ENCODE data around the gene RTL5. TPM values are rescaled to one million over a fixed set of nuclear protein-coding genes. Genes with fewer than 3 reads are reported as not detected.
"Not testable (repeated sequence)": the region's sequence is repeated elsewhere in the genome, so short reads cannot be mapped to it uniquely, and the experiment has no call there.

RTL5 gene
- total RNA-seq (10 to 100 TPM in 5 of 7 donors, 1 to 10 TPM in 2; 3.6 to 17.6 (median 14.4) TPM), polyA plus RNA-seq (10 to 100 TPM in 1 of 2 donors, 1 to 10 TPM in 1; 6.4 to 16.2 TPM)
- long read RNA-seq, donor 1, full-length matches to known transcripts: 7 of 7 reads
- long read RNA-seq, donor 1, partial matches to known transcripts: 0 of 7 reads
- long read RNA-seq, donor 1, other reads (novel, unspliced or antisense): 0 of 7 reads
- long read RNA-seq, donor 2, full-length matches to known transcripts: 4 of 4 reads
- long read RNA-seq, donor 2, partial matches to known transcripts: 0 of 4 reads
- long read RNA-seq, donor 2, other reads (novel, unspliced or antisense): 0 of 4 reads
- long read RNA-seq, donor 3, full-length matches to known transcripts: 11 of 11 reads
- long read RNA-seq, donor 3, partial matches to known transcripts: 0 of 11 reads
- long read RNA-seq, donor 3, other reads (novel, unspliced or antisense): 0 of 11 reads

- 20 to 31% (median 28%) methylated on average over 57 to 106 of the region's 106 CpGs for WGBS, 3 donors
- H3K36me3 ChIP-seq: no peaks in the 10 kb centered on the region
- no peaks in the 10 kb centered on the region for H3K9me3 ChIP-seq
- peak within 1 kb of the TSS; percentile 48 for H3K4me3 ChIP-seq
- no peaks in the 10 kb centered on the region for H3K27me3 ChIP-seq
- DNase-seq: peak; percentile 81 to 91 (median 86)
- intact Hi-C loops (cut with DNase I): no loop called here
- TF ChIP-seq CTCF (IDR thresholded peaks at IDR 0.05): peak in 1 of 3 donors; percentile 10
- TF ChIP-seq POLR2A (IDR thresholded peaks at IDR 0.05): peak; percentile 33
- TF ChIP-seq EP300 (IDR thresholded peaks at IDR 0.05): no peak
- H3K4me1 ChIP-seq (ENCODE audit: insufficient read depth): no peaks in the 10 kb centered on the region
- peak within 1 kb of the TSS in 1 of 2 donors; percentile 48 for H3K27ac ChIP-seq
Measured at GRCh38 chrX:72131317-72132294, at the start of gene RTL5. RTL5 (minus strand) TSS chrX:72131915.

GRCh38 chrX:72180539-72180938 is 48.8 kb upstream of the RTL5 start:
- Histone ChIP-seq H3K4me3 (no peak overlapping the region), H3K27me3 (no peaks in the 10 kb centered on the region), H3K9me3 (no peaks in the 10 kb centered on the region), H3K4me1 (ENCODE audit: insufficient read depth) (peaks cover 4% of the 10 kb centered on the region), H3K36me3 (no peaks in the 10 kb centered on the region), H3K27ac (peak overlapping the region in 1 of 2 donors; percentile 71)
- 31 to 47% (median 40%) methylated on average over 1 of the region's 1 CpG for WGBS, 3 donors
- intact Hi-C loops (cut with DNase I): no loop called here
- DNase-seq: no peak
- no peak for TF ChIP-seq EP300 (IDR thresholded peaks at IDR 0.05)
- no peak for TF ChIP-seq CTCF (IDR thresholded peaks at IDR 0.05)
- no peak for TF ChIP-seq POLR2A (IDR thresholded peaks at IDR 0.05)

DNA sequence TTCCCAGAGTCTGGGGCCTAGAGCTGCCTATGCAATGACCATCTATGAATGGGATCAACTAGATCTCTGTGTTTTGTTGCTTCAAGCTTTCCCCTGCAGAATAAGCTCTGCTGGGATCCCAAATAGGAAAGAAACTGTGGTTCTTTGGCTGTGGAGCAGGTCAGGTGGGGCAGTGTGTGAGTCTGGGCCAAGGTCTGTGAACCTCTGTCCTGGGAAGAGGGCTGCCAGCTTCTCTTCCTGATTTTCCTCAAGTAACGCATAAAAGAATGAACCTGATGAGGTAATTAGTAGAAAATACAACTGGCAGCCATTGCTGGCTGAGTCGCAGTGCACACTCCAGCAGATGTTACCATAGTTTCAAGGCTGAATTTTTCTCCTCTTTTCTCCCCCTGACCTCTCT is 45.3 kb upstream of the RTL5 start:
- H3K4me3 ChIP-seq: no peak overlapping the region
- TF ChIP-seq EP300 (IDR thresholded peaks at IDR 0.05) (no peak), CTCF (IDR thresholded peaks at IDR 0.05) (no peak), POLR2A (IDR thresholded peaks at IDR 0.05) (no peak)
- WGBS, 3 donors: 36 to 51% (median 41%) methylated on average over 2 of the region's 2 CpGs
- DNase-seq: peak; percentile 15 to 53 (median 25)
- H3K36me3 ChIP-seq: no peaks in the 10 kb centered on the region
- H3K27me3 ChIP-seq: no peaks in the 10 kb centered on the region
- H3K27ac ChIP-seq: no peak overlapping the region
- H3K9me3 ChIP-seq: no peaks in the 10 kb centered on the region
- intact Hi-C loops (cut with DNase I): no loop called here
- no peaks in the 10 kb centered on the region for H3K4me1 ChIP-seq (ENCODE audit: insufficient read depth)

- WGBS, 3 donors: 91 to 93% (median 93%) methylated on average over 5 of the region's 5 CpGs
- H3K4me1 ChIP-seq (ENCODE audit: insufficient read depth); intact Hi-C loops (cut with DNase I); H3K27ac ChIP-seq; DNase-seq; H3K4me3 ChIP-seq; H3K9me3 ChIP-seq; H3K27me3 ChIP-seq; H3K36me3 ChIP-seq: not testable (repeated sequence)
Measured at GRCh38 chrX:72176289-72176688, 44.6 kb upstream of the RTL5 start.
